Erythroblast (primary cell): ENCODE results near the gene STAT1.

Source experiments
- GATA1 ChIP-seq: IDR thresholded peaks from 2 replicates; pipeline ENCODE4 v1.6.1; 2011; ENCODE audit warnings: low read depth, mild to moderate bottlenecking, control low read depth, low read length, moderate library complexity
- POLR2A ChIP-seq: IDR thresholded peaks from 2 replicates; pipeline ENCODE4 v1.6.1; 2011; ENCODE audit warnings: mild to moderate bottlenecking, low read length

GRCh38 chr2:191026377-191026776 is 12.4 kb upstream of the STAT1 start:
- TF ChIP-seq POLR2A (no peak), GATA1 (no peak)
